Suppressor macrophage treated with lipopolysaccharide for 1 hour (primary cell): ENCODE data around the gene QSOX1.

Experiments
- DNase-seq, 3 donors: peaks; one replicate each; pipeline ENCODE4 v3.0.0-alpha.2; 2020 to 2022

QSOX1 gene

GRCh38 chr1:180171691-180172090, 17.0 kb downstream of the QSOX1 start:
- DNase-seq = no peak

DNA sequence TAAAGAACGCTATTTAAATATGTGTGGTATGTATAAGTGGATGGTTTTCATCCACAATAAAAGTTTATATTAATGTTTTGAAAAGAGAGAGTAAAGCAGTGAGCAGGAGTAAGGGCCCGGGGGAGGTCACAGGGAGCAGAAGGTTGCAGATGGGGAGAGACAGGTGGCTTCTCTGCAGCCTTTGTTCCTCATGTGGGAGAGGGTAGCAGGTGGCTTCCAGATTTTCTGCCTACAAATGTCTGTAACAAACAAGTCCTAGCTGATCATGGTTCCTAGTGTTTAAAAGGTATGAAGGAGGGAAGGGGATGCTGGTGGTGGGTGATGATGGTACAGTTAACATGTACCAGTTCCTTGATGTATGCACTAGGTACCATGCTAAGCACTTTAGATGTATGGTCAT, 18.8 kb downstream of the QSOX1 start:
- no peak for DNase-seq

DNA sequence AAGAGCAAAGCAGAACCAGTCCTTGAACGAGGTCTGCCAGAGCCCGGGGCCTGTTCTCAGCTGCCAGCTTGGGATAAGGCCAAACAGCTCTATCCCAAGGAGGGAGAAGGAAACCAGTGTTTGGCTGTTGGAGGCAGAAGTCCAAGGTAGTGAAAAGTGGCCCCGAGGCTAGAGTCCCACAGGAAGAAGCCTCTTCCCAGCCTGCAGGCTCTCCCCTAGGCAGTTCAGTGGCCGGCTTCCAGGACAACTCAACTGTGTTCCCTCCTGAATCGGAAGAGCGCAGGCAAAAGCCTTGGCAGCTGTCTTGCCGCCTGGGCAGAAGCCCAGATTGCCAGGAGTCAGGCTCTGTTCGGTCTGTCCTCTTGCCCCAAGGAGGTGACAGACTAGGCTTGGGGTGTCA, 19.3 kb downstream of the QSOX1 start:
- DNase-seq = no peak

DNA sequence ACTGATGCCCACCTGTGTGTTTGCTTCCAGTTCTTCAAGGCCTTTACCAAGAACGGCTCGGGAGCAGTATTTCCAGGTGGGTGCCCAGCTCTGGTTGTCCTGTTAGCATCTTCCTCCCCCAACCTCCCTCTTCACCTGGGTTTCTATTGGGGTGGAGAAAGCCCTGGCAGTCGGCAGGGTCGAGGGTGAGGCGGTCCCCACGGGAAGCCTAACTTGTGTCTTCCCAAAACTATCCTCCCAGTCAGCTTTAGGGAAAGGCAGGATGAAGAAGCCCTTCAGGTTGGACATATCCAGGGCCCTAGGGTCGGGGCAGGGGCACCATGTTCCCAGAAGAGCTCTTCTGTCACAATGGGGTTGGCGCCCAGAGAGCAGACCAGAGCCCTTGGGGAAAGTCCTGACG, 20.6 kb downstream of the QSOX1 start:
- no peak for DNase-seq

GRCh38 chr1:180175806-180176205, 21.1 kb downstream of the QSOX1 start:
- no peak for DNase-seq

- no peak for DNase-seq
Observed at GRCh38 chr1:180176965-180177364, 22.3 kb downstream of the QSOX1 start.

GRCh38 chr1:180177931-180178330, 23.3 kb downstream of the QSOX1 start:
- DNase-seq = no peak

GRCh38 chr1:180178511-180179161, 24.0 kb downstream of the QSOX1 start:
- DNase-seq = peak; percentile 59 to 71 (median 68)

DNA sequence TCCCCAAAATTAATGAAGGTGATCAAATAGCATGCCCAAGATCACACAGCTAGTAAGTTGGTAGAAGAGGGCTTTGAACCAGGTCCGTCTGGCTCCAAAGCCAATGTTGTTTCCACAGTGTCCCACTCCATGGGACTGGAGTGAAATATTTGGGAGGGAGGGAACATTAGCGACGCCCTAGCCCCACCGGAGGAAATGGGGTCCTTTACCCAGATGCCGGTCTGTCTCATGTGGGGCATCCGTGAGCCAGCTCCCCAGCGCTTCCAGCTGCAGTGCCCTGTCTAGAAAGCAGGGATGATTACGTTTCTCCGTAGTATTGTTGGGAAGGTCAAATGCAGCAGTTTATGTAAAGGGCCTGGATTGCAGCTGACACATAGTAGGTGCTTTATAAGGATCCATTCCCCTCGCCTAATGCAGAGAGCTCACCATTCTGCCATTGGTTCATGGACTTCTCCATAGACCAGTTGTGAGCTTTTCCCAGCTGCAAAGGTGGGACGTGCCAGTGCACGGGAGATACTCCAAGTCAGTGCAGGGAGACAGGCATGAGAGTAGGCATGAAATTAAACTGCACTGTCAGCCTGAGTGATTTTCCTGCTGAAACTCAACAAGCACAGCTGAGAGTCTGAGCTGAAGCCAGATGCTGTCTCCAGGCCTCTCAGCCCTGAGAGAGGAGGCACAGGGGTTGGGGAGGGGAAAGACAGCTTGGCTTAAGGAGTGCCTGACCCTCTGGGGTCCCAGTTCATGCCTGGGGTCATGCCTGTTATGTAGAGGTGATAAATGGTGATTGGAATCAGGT, 24.7 kb downstream of the QSOX1 start:
- no peak for DNase-seq

- DNase-seq = peak; percentile 44 to 81 (median 64)
Observed at GRCh38 chr1:180181048-180181447, 26.4 kb downstream of the QSOX1 start.

DNA sequence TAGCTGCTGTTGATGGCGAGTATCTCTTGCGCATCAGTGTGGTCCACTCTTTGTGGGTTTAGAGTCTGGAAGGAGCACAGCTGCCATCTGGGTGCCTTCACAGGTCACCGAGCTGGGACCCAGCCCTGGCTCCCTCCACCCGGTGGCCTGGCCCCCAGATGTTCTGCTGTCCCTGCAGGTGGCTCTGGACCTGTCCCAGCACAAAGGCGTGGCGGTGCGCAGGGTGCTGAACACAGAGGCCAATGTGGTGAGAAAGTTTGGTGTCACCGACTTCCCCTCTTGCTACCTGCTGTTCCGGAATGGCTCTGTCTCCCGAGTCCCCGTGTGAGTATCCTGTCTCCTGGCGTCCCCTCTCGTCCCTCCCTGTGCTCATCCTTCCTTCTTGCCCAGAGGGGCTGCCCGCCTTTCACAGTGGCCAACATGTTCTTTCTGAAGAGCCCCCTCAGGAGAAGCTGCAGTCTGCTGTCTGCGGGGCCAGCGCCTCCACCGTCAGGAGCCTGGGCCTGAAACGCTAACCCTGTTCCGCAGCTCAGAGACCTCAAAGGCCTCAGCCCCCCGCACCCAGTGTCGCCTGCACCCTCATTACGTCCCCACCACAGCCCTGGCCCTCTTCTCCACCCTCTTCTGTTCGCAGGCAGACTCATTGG, 27.4 kb downstream of the QSOX1 start:
- no peak for DNase-seq

DNA sequence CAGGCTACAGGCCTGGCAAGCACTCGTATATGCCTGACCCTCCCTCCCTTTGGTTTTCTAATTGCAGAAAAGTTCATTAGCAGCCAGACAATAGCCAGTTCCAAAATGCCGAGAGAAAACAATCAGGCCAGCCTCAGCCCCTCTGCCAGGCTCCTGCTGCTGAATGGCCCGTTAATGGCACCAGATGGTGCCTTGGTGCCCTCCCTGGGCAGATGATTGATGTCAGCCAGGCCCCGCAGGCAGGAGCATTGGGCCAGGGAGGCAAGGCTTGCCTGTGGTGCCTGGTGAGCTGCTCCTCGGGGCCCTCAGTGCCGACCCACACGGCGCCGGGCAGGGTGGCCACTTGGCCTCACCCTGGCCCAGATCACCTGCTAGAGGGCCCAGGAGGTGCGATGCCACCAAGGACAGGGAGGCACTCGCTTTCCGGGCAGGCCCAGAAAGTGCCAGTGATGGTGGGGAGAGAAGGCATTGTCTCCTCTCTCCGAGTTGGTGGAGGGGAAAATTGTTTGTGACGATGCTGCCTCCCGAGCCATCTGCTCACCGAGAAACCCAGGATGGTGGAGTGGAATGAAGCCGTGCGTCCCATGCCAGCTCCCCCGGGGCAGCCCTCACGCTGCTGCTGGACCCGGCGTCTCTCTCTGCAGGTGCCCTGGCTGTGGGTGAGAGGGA, 28.1 kb downstream of the QSOX1 start:
- DNase-seq = no peak

DNA sequence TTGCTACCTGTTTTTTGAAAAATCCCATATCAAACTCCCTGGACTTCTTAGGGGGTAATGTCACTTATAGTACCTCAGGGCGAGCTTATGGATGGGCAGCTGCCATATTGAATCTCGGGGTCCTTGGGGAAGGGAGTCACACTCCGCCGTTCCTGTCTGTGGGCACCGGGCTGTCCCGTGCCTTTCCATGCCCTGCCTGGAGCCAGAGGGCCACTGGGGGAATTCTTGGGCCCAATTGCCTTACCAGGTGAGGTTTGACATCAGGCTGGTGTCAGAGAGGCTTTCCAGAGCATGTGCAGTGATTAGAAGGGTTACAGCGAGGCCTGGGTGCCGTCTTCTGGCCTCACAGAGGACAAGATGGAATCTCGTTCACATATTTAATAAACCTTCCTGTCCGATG, 28.8 kb downstream of the QSOX1 start:
- no peak for DNase-seq

DNA sequence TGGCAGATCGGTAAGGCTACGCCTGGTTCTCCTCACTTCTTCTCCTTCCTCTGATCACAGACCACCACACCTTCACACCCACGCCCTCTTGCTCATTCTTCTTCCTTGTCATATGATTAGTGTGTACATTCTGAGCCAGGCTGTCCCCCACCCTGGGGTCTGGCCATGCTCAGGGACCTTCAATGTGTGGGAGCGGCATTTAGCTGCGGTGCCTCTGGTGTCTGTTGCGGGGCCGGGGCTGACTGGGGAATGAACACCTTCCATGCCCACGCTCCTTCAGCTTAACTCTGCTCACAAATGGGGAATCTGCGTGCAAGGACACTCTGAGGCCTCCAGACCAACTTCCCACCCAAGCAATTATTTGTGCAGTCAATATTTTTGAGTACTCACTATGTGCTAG, 29.4 kb downstream of the QSOX1 start:
- DNase-seq = no peak

DNA sequence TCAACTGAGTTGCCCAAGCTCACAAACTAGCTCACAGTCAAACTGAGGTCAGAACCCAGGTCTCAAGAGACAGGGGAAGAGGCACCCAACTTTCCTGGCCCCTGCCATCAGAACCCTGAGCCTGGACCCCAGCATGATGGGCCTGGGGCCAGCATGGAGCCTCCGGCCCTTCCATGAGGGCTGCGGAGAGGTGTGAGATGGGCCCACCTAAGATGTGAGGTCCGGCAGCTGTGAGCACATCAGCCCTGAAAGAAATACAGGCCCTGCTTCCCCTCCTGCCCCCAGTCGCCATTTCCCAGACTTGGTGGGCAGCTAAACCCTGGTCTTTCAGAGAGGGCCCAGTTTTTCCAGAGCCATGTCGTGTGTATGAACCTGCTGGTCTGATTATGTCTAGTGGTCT, 30.6 kb downstream of the QSOX1 start:
- no peak for DNase-seq

DNA sequence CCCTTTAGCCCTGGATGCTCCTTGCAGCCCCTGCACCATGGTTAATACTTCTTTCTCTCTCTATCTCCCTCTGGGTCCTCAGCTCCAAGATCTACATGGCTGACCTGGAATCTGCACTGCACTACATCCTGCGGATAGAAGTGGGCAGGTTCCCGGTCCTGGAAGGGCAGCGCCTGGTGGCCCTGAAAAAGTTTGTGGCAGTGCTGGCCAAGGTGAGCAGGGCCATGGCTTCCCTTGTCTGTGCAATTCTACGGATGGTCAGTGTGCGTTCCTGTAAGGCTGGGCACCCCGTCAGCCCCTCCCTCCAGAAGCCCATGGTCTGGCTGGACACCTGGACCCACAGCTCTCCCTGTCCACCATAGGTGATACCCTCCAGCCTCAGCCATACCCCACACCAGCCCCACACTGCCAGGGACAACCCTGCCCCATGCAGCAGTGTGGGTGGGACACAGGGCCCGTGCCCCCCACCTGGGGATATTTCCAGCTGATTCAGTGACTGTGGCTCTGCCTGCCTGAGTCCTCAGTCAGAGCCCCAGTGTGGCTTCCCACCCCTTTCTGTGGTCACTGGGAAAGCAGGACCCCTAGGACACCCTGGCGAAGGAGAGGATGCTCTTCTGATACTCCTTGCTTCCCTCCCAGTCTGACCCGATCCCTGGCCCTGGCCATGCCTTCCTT, 31.4 kb downstream of the QSOX1 start:
- DNase-seq = no peak

DNA sequence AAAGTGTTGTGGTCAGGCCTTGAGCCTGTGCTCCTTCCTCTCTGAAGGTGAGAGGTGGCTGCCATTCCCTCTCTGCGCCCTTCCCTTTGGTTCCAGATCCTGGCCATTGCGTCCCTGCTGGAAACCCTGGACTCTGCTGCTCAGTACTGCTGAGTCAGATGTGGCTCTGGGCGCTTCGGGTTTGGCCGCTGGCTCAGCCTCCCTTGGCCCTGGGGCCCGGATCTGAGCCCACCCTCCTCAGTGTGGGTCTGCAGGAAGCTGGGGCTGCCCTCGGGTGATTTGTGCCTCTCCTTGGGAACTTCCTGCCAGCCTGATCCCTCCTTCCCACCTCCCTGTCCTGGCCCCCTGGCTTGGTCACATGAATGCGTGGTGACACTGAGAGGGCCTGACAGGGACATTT, 32.2 kb downstream of the QSOX1 start:
- DNase-seq = no peak

DNA sequence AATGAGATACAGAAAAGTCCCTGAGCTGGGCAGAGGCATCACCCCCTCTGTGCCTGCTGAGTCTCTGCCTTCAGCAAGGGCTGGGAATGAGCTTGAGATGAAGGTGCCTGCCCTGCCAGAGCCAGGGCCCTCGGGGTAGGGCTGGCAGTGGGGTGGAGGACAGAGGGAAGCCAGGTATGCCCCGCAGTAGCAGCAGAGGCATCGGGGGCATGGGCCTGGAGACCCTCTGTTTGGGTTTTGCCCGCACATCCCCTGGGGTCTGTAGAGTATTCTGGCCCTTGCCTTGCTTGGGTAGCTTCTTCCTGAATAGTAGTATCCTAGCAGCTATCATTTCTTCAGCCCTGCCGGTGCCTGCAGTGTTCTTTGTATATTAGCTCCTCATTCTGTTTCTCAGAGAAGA, 33.0 kb downstream of the QSOX1 start:
- DNase-seq = no peak

DNA sequence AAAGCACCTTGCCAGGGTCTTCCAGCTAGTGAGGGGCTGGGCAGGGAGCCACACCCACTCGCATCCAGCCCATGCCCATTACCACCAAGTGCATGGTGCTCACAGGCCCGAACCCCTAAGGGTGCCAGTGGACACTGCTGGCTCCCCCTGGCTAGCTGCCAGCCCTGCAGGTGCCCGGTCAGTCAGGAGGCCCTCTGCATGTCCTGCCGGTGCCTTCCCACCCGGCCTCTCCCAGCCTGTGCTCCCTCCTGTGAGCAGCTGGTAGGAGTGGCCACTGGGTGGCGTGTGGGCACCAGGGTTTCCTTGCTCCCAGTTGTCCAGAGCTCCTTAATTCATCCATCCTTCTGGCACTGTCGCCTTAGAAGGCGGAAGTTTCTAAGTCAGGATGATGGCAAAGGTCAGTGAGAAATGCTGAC, 33.4 kb downstream of the QSOX1 start:
- peak; percentile 42 to 62 (median 52) for DNase-seq

DNA sequence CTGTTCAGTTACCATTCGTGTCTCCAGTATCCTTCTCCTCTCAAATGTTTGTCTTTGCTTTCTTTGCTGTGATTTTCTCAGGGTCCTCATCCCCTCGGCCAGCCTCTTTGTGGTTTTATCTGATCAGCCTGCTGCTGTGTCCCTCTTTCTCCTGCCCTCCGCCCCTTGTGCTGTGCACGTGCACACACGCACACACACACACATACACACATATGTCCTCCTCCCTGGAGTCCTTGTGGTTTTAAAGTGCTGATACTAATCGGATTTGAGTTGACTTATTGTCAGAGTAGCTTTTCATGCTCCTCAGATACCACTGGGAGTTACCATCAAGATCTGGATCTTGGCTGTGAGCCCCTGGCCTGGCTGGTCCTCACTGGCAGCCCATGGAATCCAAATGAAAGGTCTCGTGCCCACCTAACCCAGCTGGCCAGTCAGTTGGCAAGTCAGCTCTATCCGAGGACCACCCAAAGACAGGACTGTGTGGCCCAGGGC, 34.1 kb downstream of the QSOX1 start:
- no peak for DNase-seq

DNA sequence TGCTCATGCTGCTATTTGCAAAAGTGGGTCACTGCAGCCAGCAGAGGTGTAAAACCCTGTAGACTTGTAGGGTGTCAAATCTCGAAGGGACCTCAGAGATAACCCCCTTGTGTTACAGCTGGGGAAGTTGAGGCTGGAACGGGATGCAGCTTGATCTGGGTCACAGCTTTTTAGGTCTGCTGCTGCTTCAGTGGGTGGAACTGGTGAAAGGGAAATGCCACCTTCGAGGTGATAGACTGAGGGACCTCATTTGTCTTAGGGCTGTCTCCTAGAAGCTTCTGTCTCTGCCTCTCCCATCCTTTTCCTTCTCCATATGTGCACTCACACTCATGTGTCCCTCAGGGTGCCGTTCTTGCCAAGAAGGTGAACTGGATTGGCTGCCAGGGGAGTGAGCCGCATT, 35.4 kb downstream of the QSOX1 start:
- no peak for DNase-seq

DNA sequence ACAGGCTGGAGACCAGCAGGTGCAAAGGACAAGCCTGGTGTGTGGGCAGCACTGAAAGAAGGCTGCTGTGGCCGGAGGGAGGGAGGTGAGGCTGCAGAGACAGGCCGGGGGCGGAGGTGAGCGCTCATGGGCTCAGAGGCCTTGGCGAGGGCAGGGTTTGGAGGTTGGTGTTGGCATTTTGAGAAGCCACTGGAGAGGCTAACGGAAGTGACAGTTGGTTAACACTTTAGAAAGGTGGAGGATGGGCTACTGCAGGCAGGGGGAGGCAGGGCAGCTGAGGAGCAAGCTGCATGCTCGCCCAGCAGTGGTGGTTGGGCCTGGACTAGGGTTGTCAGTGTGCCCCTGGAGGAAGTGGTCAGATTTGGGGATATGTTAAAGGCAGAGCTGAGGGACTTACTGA, 37.5 kb downstream of the QSOX1 start:
- DNase-seq = no peak
